ENCODE data around the gene TEAD3. TPM values are rescaled to one million over a fixed set of nuclear protein-coding genes. Genes with fewer than 3 reads are reported as not detected.
"Not testable (repeated sequence)": the region's sequence is repeated elsewhere in the genome, so short reads cannot be mapped to it uniquely, and the experiment has no call there.

The TEAD3 gene
- polyA plus RNA-seq, 1 donor from 2014 or later = not detected

- H3K36me3 Mint-ChIP-seq = no peaks in the 10 kb centered on the region
- H3K4me3 Mint-ChIP-seq = no peak overlapping the region
- no peak overlapping the region for H3K27ac Mint-ChIP-seq
- no peaks in the 10 kb centered on the region for H3K4me1 Mint-ChIP-seq
- H3K9me3 Mint-ChIP-seq = no peaks in the 10 kb centered on the region
- no peaks in the 10 kb centered on the region for H3K27me3 Mint-ChIP-seq
Observed at GRCh38 chr6:35442693-35443092, 54.2 kb downstream of the TEAD3 start.

- Mint-ChIP-seq H3K36me3 (no peaks in the 10 kb centered on the region), H3K9me3 (no peaks in the 10 kb centered on the region), H3K27me3 (no peaks in the 10 kb centered on the region), H3K27ac (no peak overlapping the region), H3K4me1 (no peaks in the 10 kb centered on the region), H3K4me3 (no peak overlapping the region)
Observed at GRCh38 chr6:35441642-35442041, 55.2 kb downstream of the TEAD3 start.

GRCh38 chr6:35441205-35441604, 55.7 kb downstream of the TEAD3 start:
- H3K4me3 Mint-ChIP-seq = no peak overlapping the region
- no peaks in the 10 kb centered on the region for H3K4me1 Mint-ChIP-seq

GRCh38 chr6:35439308-35439707, 57.6 kb downstream of the TEAD3 start:
- no peak overlapping the region for H3K4me3 Mint-ChIP-seq
- H3K4me1 Mint-ChIP-seq = no peaks in the 10 kb centered on the region
- no peaks in the 10 kb centered on the region for H3K36me3 Mint-ChIP-seq
- no peak overlapping the region for H3K27ac Mint-ChIP-seq
- no peaks in the 10 kb centered on the region for H3K9me3 Mint-ChIP-seq
- no peaks in the 10 kb centered on the region for H3K27me3 Mint-ChIP-seq

More at GRCh38 chr6:35441205-35441604, 55.7 kb downstream of the TEAD3 start:
- Mint-ChIP-seq H3K27me3 (no peaks in the 10 kb centered on the region), H3K9me3 (no peaks in the 10 kb centered on the region), H3K36me3 (no peaks in the 10 kb centered on the region), H3K27ac (no peak overlapping the region)

GRCh38 chr6:35438378-35439065, 58.4 kb downstream of the TEAD3 start:
- H3K36me3 Mint-ChIP-seq, H3K4me1 Mint-ChIP-seq, H3K4me3 Mint-ChIP-seq, H3K27ac Mint-ChIP-seq, H3K27me3 Mint-ChIP-seq, H3K9me3 Mint-ChIP-seq: not testable (repeated sequence)

GRCh38 chr6:35436071-35436857, 60.6 kb downstream of the TEAD3 start:
- Mint-ChIP-seq H3K4me1 (no peaks in the 10 kb centered on the region), H3K36me3 (no peaks in the 10 kb centered on the region), H3K27me3 (no peaks in the 10 kb centered on the region), H3K27ac (no peak overlapping the region), H3K9me3 (no peaks in the 10 kb centered on the region), H3K4me3 (peak overlapping the region in 1 of 4 donors; percentile 47)

GRCh38 chr6:35435074-35435837, 61.6 kb downstream of the TEAD3 start:
- Mint-ChIP-seq H3K4me1 (no peaks in the 10 kb centered on the region), H3K4me3 (no peak overlapping the region), H3K36me3 (no peaks in the 10 kb centered on the region), H3K27ac (no peak overlapping the region), H3K9me3 (peaks cover 0 to 2% (median 0%) of the 10 kb centered on the region in 3 donors), H3K27me3 (no peaks in the 10 kb centered on the region)

- not testable (repeated sequence) for H3K4me3 Mint-ChIP-seq, H3K27me3 Mint-ChIP-seq, H3K36me3 Mint-ChIP-seq, H3K4me1 Mint-ChIP-seq, H3K27ac Mint-ChIP-seq, H3K9me3 Mint-ChIP-seq
Observed at GRCh38 chr6:35432702-35433101, 64.2 kb downstream of the TEAD3 start.

GRCh38 chr6:35432291-35432690, 64.6 kb downstream of the TEAD3 start:
- H3K27me3 Mint-ChIP-seq = no peaks in the 10 kb centered on the region
- H3K27ac Mint-ChIP-seq = no peak overlapping the region

GRCh38 chr6:35429463-35429862, 67.4 kb downstream of the TEAD3 start:
- Mint-ChIP-seq H3K36me3 (peaks cover 2% of the 10 kb centered on the region), H3K27ac (no peak overlapping the region), H3K4me3 (no peak overlapping the region), H3K9me3 (peaks cover 3 to 9% (median 8%) of the 10 kb centered on the region in 3 donors), H3K27me3 (no peaks in the 10 kb centered on the region), H3K4me1 (peaks cover 0 to 8% (median 7%) of the 10 kb centered on the region in 3 donors)

More at GRCh38 chr6:35432291-35432690, 64.6 kb downstream of the TEAD3 start:
- Mint-ChIP-seq H3K36me3 (peaks cover 2% of the 10 kb centered on the region), H3K9me3 (peaks cover 3 to 9% (median 8%) of the 10 kb centered on the region in 3 donors), H3K4me1 (no peaks in the 10 kb centered on the region), H3K4me3 (no peak overlapping the region)

GRCh38 chr6:35428421-35429149, 68.3 kb downstream of the TEAD3 start:
- Mint-ChIP-seq H3K4me1 (peaks cover 0 to 8% (median 7%) of the 10 kb centered on the region in 3 donors), H3K4me3 (peak overlapping the region in 1 of 4 donors; percentile 63), H3K27ac (no peak overlapping the region), H3K27me3 (no peaks in the 10 kb centered on the region), H3K36me3 (peaks cover 4% of the 10 kb centered on the region), H3K9me3 (peaks cover 3 to 9% (median 8%) of the 10 kb centered on the region in 3 donors)

- H3K27me3 Mint-ChIP-seq = no peaks in the 10 kb centered on the region
- H3K36me3 Mint-ChIP-seq = peaks cover 4% of the 10 kb centered on the region
- H3K27ac Mint-ChIP-seq = no peak overlapping the region
- peaks cover 3 to 9% (median 8%) of the 10 kb centered on the region in 3 donors for H3K9me3 Mint-ChIP-seq
- no peak overlapping the region for H3K4me3 Mint-ChIP-seq
- H3K4me1 Mint-ChIP-seq = peaks cover 0 to 8% (median 7%) of the 10 kb centered on the region in 3 donors
Observed at GRCh38 chr6:35427851-35428321, 69.0 kb downstream of the TEAD3 start.

GRCh38 chr6:35427435-35427834, 69.4 kb downstream of the TEAD3 start:
- H3K27me3 Mint-ChIP-seq = no peaks in the 10 kb centered on the region
- H3K4me1 Mint-ChIP-seq = peaks cover 0 to 8% (median 7%) of the 10 kb centered on the region in 3 donors
- H3K36me3 Mint-ChIP-seq = peaks cover 4% of the 10 kb centered on the region
- no peak overlapping the region for H3K27ac Mint-ChIP-seq
- H3K4me3 Mint-ChIP-seq = no peak overlapping the region
- peaks cover 3 to 9% (median 8%) of the 10 kb centered on the region in 3 donors for H3K9me3 Mint-ChIP-seq

- Mint-ChIP-seq H3K27me3 (no peaks in the 10 kb centered on the region), H3K4me3 (no peak overlapping the region)
Observed at GRCh38 chr6:35426074-35426473, 70.8 kb downstream of the TEAD3 start.

More at GRCh38 chr6:35426074-35426473, 70.8 kb downstream of the TEAD3 start:
- Mint-ChIP-seq H3K36me3 (peaks cover 5% of the 10 kb centered on the region), H3K4me1 (peaks cover 0 to 8% (median 7%) of the 10 kb centered on the region in 3 donors), H3K9me3 (peaks cover 3 to 9% (median 8%) of the 10 kb centered on the region in 3 donors), H3K27ac (no peak overlapping the region)

All from IgD-negative memory B cell (primary cell).